GM12878 (cell line): ENCODE results near the gene HEATR1. TPM values are rescaled to one million over a fixed set of nuclear protein-coding genes. Genes with fewer than 3 reads are reported as not detected.

ENCODE experiments used
- ATAC-seq: fragments of 200-7000 bp; cut with Tn5 transposase; 3 replicates; pipeline ENCODE4 v1.9.1; 2020; ENCODE audit warnings: mild to moderate bottlenecking, moderate library complexity
- BruUV-seq: library from RNA; stranded (reverse); fragments of 400-500 nt; replicated peaks from 2 replicates; lab custom pipeline; 2021; lab: Mats Ljungman, UMichigan
- CTCF ChIA-PET: fragments of 300-600 bp; sonication (Branson Sonifier 250); formaldehyde crosslinking; extraction: SDS; loops from one replicate; lab custom pipeline; 2021; ENCODE audit warnings: inconsistent platforms; lab: Yijun Ruan, JAX
- POLR2A ChIA-PET: fragments of 350-600 bp; formaldehyde crosslinking; extraction: SDS; loops from one replicate; lab custom pipeline; 2021; ENCODE audit warnings: inconsistent platforms; lab: Charles Lee
- RAD21 ChIA-PET: fragments of 300-600 bp; sonication (Branson Sonifier 250); formaldehyde crosslinking; loops from one replicate; lab custom pipeline; 2023; ENCODE audit warnings: antibody characterized with exemption; ENCODE audit not compliant: unreplicated experiment; lab: Charles Lee
- SMC1A ChIA-PET: fragments of 300-600 bp; sonication (Branson Sonifier 250); formaldehyde crosslinking; loops from one replicate; lab custom pipeline; 2023; ENCODE audit not compliant: unreplicated experiment, uncharacterized antibody; lab: Charles Lee
- DNase-seq: peaks from one replicate; pipeline ENCODE4 v3.0.0-alpha.2; 2011; ENCODE audit warnings: low read depth, low spot score
- FAIRE-seq: peaks from 3 replicates; lab custom pipeline; 2011; peaks lifted over from hg19 to GRCh38; lab: Jason Lieb, UNC
- H2AFZ ChIP-seq: 2 replicates; pipeline ENCODE4 v1.6.0; 2011; ENCODE audit warnings: low read depth, low read length, control low read depth; ENCODE audit not compliant: control insufficient read depth
- H3K27ac ChIP-seq: 2 replicates; pipeline ENCODE4 v1.5.1; 2011; ENCODE audit warnings: control low read depth; ENCODE audit not compliant: control insufficient read depth, insufficient read depth
- H3K27me3 ChIP-seq, 2 experiments: replicated peaks in 1 of 2; 2 replicates each; pipeline versions ENCODE4 v1.6.0 to v1.6.1; 2011; ENCODE audit warnings: low read length in 1 of 2; ENCODE audit not compliant: control insufficient read depth in 2 of 2, insufficient read depth in 2 of 2
- H3K36me3 ChIP-seq, 2 experiments: 2 replicates each; pipeline ENCODE4 v1.5.1; 2011; ENCODE audit warnings: low read length in 1 of 2; ENCODE audit not compliant: control insufficient read depth in 2 of 2, insufficient read depth in 2 of 2
- H3K4me1 ChIP-seq: 2 replicates; pipeline ENCODE4 v1.6.1; 2011; ENCODE audit warnings: mild to moderate bottlenecking, low read length, moderate library complexity, mixed read lengths; ENCODE audit not compliant: control insufficient read depth, insufficient read depth
- H3K4me2 ChIP-seq: 2 replicates; pipeline ENCODE4 v1.6.0; 2011; ENCODE audit warnings: control low read depth; ENCODE audit not compliant: control insufficient read depth, insufficient read depth
- H3K4me3 ChIP-seq: fragments of 200-600 bp; sonication (generic); 2 replicates; pipeline ENCODE4 v1.5.1; 2016
- H3K79me2 ChIP-seq: 2 replicates; pipeline ENCODE4 v1.6.0; 2011; ENCODE audit warnings: low read length; ENCODE audit not compliant: control insufficient read depth, insufficient read depth
- H3K9ac ChIP-seq: 2 replicates; pipeline ENCODE4 v1.8.0; 2011; ENCODE audit warnings: low read length, control low read depth, mixed read lengths; ENCODE audit not compliant: control insufficient read depth, insufficient read depth
- H3K9me3 ChIP-seq: replicated peaks from 3 replicates; pipeline ENCODE4 v1.5.1; 2011; ENCODE audit warnings: mild to moderate bottlenecking, low read length; ENCODE audit not compliant: control insufficient read depth, insufficient read depth
- H4K20me1 ChIP-seq: 2 replicates; pipeline ENCODE4 v1.6.0; 2011; ENCODE audit not compliant: control insufficient read depth, insufficient read depth
- BACH1 ChIP-seq: fragments of 450-650 bp; IDR thresholded peaks from 2 replicates; pipeline ENCODE4 v1.6.1; 2017; ENCODE audit warnings: mild to moderate bottlenecking, borderline replicate concordance
- BMI1 ChIP-seq: fragments of 450-650 bp; IDR thresholded peaks from 2 replicates; pipeline ENCODE4 v1.6.1; 2016; ENCODE audit warnings: mild to moderate bottlenecking, moderate library complexity, borderline replicate concordance
- BRCA1 ChIP-seq: IDR thresholded peaks from 2 replicates; pipeline ENCODE4 v1.6.1; 2011; ENCODE audit warnings: low read depth, low read length, improper control_type of control experiment
- CBFB ChIP-seq: IDR thresholded peaks from 2 replicates; pipeline ENCODE4 v1.6.1; 2016; ENCODE audit warnings: antibody characterized with exemption, low read depth
- CHD4 ChIP-seq: fragments of 200-600 bp; sonication (generic); IDR thresholded peaks from 2 replicates; pipeline ENCODE4 v1.6.1; 2016; ENCODE audit warnings: mild to moderate bottlenecking
- IRF4 ChIP-seq: IDR thresholded peaks from 2 replicates; pipeline ENCODE4 v1.6.1; 2011; ENCODE audit warnings: low read depth, low read length
- MXI1 ChIP-seq: fragments of 150-350 bp; IDR thresholded peaks from 2 replicates; pipeline ENCODE4 v1.6.1; 2011; ENCODE audit warnings: low read depth, mild to moderate bottlenecking, inconsistent platforms, low read length, improper control_type of control experiment
- NFIC ChIP-seq: IDR thresholded peaks from 2 replicates; pipeline ENCODE4 v1.6.1; 2012; ENCODE audit warnings: low read depth, mild to moderate bottlenecking, inconsistent platforms, low read length, moderate library complexity
- NFYA ChIP-seq: IDR thresholded peaks from 2 replicates; pipeline ENCODE4 v1.6.1; 2011; ENCODE audit warnings: low read depth, mild to moderate bottlenecking, low read length, improper control_type of control experiment, borderline replicate concordance
- POLR2A ChIP-seq: IDR thresholded peaks from 2 replicates; pipeline ENCODE4 v1.6.1; 2011; ENCODE audit warnings: low read depth, mild to moderate bottlenecking, low read length
- POLR2AphosphoS2 ChIP-seq: IDR thresholded peaks from 2 replicates; pipeline ENCODE4 v1.6.1; 2011; ENCODE audit warnings: low read depth, mild to moderate bottlenecking, low read length, improper control_type of control experiment, moderate library complexity
- RFX5 ChIP-seq: IDR thresholded peaks from 2 replicates; pipeline ENCODE4 v1.6.1; 2011; ENCODE audit warnings: low read depth, low read length, improper control_type of control experiment
- TARDBP ChIP-seq: IDR thresholded peaks from 2 replicates; pipeline ENCODE4 v1.6.1; 2016; ENCODE audit warnings: borderline replicate concordance
- TCF3 ChIP-seq: IDR thresholded peaks from 2 replicates; pipeline ENCODE4 v1.6.1; 2012; ENCODE audit warnings: low read depth, mild to moderate bottlenecking, low read length, borderline replicate concordance; ENCODE audit not compliant: insufficient read depth
- WGBS: methylation state at CpG from one replicate; pipeline ENCODE4 v1.1.6; 2016; ENCODE audit warnings: low lambda C conversion rate; ENCODE audit not compliant: insufficient replicate concordance, insufficient coverage; ENCODE audit errors: missing lambda C conversion rate; 5-methylcytosine and 5-hydroxymethylcytosine counted together
- in situ Hi-C: fragments of 300-500 bp; cut with MboI; formaldehyde crosslinking; loops from 9 replicates; pipeline ENCODE4 v1.14.3; 2018; ENCODE audit warnings: mixed read lengths
- intact Hi-C: fragments of 100-400 bp; cut with micrococcal nuclease; formaldehyde crosslinking; loops from one replicate; pipeline ENCODE4 v1.14.2; 2022; ENCODE audit not compliant: unreplicated experiment
- polyA plus RNA-seq, 11 experiments: library from polyadenylated mRNA; depleted of rRNA in 4 of 11; unstranded in 6 of 11; stranded (reverse) in 5 of 11; fragments of >200 nt; fragmentation: Nextera tagmentation in 4 of 11; fragmentation: Illumina TruSeq in 1 of 11; extraction: Ambion mirVana in 4 of 11; extraction: Trizol in 1 of 11; gene quantifications; 1 replicate in 1 of 11; 2 replicates in 10 of 11; pipeline versions ENCODE4 v1.2.1 to v1.2.3, GENCODE V29; 2011 to 2016; ENCODE audit warnings: inconsistent platforms in 2 of 11, missing spikeins in 2 of 11, low read depth in 1 of 11
- total RNA-seq, 4 experiments: library from RNA; depleted of rRNA in 3 of 4; stranded (reverse); fragments of >200 nt in 3 of 4; fragmentation: Illumina TruSeq in 1 of 4; extraction: Trizol in 1 of 4; gene quantifications; 2 replicates each; pipeline versions ENCODE4 v1.2.1 to v1.2.3, GENCODE V29; 2013 to 2021
- TF ChIP-seq, protein P1 (sequence below): fragments of 450-650 bp; IDR thresholded peaks from 2 replicates; pipeline ENCODE4 v1.6.1; 2018; ENCODE audit warnings: borderline replicate concordance, mild to moderate bottlenecking; ENCODE audit not compliant: partially characterized antibody
- TF ChIP-seq, protein P2 (sequence below): fragments of 450-650 bp; IDR thresholded peaks from 2 replicates; pipeline ENCODE4 v1.6.1; 2014; ENCODE audit warnings: mild to moderate bottlenecking
- TF ChIP-seq, protein P3 (sequence below): fragments of 150-350 bp; IDR thresholded peaks from 2 replicates; pipeline ENCODE4 v1.6.1; 2016; ENCODE audit warnings: low read depth, low read length

HEATR1 gene
- total and polyA plus RNA-seq, 10 of the 15 experiments (the other 5 are each of a cell fraction or from before 2014, with no cell fraction given): 8.6 to 72.3 (median 41.9) TPM

DNA sequence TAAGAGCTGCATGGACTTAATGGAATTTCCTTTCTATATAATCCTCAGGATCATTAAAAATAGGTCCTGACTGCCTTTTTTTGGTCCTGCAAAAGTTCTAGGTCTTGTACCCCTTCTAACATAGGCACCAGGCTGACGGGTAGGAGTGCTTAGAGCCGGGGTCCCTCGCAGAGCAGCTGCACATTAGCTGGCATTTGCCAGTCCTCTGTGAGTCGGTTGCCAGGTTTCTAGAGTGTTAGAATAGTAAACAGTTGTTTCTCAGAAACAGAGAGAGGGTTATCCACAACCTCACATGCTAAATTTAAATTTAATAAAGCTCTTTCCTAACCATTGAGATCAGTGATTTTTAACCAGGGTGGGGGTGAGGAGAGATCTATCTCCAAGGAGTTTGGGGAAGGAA, 35.4 kb upstream of the HEATR1 start (continued):
- TF ChIP-seq NFIC: no peak
- TF ChIP-seq, protein P1, sequence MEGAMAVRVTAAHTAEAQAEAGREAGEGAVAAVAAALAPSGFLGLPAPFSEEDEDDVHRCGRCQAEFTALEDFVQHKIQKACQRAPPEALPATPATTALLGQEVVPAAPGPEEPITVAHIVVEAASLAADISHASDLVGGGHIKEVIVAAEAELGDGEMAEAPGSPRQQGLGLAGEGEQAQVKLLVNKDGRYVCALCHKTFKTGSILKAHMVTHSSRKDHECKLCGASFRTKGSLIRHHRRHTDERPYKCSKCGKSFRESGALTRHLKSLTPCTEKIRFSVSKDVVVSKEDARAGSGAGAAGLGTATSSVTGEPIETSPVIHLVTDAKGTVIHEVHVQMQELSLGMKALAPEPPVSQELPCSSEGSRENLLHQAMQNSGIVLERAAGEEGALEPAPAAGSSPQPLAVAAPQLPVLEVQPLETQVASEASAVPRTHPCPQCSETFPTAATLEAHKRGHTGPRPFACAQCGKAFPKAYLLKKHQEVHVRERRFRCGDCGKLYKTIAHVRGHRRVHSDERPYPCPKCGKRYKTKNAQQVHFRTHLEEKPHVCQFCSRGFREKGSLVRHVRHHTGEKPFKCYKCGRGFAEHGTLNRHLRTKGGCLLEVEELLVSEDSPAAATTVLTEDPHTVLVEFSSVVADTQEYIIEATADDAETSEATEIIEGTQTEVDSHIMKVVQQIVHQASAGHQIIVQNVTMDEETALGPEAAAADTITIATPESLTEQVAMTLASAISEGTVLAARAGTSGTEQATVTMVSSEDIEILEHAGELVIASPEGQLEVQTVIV: no peak
- no peak for TF ChIP-seq CHD4
- no peak for TF ChIP-seq POLR2A
- no peak for TF ChIP-seq POLR2AphosphoS2
- TF ChIP-seq, protein P2, sequence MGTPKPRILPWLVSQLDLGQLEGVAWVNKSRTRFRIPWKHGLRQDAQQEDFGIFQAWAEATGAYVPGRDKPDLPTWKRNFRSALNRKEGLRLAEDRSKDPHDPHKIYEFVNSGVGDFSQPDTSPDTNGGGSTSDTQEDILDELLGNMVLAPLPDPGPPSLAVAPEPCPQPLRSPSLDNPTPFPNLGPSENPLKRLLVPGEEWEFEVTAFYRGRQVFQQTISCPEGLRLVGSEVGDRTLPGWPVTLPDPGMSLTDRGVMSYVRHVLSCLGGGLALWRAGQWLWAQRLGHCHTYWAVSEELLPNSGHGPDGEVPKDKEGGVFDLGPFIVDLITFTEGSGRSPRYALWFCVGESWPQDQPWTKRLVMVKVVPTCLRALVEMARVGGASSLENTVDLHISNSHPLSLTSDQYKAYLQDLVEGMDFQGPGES: no peak

DNA sequence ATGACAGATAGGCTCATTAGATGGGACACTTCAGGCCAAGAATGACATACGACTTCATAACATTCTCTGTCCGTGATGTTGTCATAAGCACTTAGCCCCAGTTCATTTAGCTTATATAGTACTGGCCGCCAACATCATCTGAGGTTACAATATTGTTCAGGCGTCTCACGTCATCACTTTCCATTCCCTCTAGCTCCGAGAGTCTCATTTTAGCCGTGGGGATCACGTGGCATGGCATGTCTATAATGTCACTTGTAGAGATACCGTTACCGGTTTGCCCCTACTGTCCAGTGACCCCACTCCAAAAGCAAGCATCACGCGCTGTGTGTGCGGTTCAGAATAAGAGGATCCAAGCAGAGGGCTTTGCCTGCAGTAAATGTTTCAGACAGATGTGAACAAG, 34.6 kb upstream of the HEATR1 start:
- ChIA-PET RAD21 (no interaction called here), CTCF (no interaction called here)
- no TSS peak for BruUV-seq
- TF ChIP-seq NFYA: no peak
- TF ChIP-seq MXI1: no peak
- no peak for TF ChIP-seq RFX5
- no peak for TF ChIP-seq IRF4
- no peak for TF ChIP-seq TCF3
- no peak for TF ChIP-seq BMI1
- no peak for TF ChIP-seq TARDBP
- TF ChIP-seq, protein P3, sequence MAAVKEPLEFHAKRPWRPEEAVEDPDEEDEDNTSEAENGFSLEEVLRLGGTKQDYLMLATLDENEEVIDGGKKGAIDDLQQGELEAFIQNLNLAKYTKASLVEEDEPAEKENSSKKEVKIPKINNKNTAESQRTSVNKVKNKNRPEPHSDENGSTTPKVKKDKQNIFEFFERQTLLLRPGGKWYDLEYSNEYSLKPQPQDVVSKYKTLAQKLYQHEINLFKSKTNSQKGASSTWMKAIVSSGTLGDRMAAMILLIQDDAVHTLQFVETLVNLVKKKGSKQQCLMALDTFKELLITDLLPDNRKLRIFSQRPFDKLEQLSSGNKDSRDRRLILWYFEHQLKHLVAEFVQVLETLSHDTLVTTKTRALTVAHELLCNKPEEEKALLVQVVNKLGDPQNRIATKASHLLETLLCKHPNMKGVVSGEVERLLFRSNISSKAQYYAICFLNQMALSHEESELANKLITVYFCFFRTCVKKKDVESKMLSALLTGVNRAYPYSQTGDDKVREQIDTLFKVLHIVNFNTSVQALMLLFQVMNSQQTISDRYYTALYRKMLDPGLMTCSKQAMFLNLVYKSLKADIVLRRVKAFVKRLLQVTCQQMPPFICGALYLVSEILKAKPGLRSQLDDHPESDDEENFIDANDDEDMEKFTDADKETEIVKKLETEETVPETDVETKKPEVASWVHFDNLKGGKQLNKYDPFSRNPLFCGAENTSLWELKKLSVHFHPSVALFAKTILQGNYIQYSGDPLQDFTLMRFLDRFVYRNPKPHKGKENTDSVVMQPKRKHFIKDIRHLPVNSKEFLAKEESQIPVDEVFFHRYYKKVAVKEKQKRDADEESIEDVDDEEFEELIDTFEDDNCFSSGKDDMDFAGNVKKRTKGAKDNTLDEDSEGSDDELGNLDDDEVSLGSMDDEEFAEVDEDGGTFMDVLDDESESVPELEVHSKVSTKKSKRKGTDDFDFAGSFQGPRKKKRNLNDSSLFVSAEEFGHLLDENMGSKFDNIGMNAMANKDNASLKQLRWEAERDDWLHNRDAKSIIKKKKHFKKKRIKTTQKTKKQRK: no peak
- TF ChIP-seq CBFB: no peak
- no peak for TF ChIP-seq BRCA1
- no peak for TF ChIP-seq BACH1

More for the DNA sequence above, 34.6 kb upstream of the HEATR1 start:
- H3K79me2 ChIP-seq: no peaks in the 10 kb centered on the region
- ATAC-seq (no peak), FAIRE-seq (no peak), DNase-seq (no peak)
- in situ Hi-C loops: no loop called here
- H3K9me3 ChIP-seq: no peaks in the 10 kb centered on the region
- ChIA-PET SMC1A (interaction anchor here (1.2 kb wide), 1 partner anchor 13 kb away, joined by 7 read pairs; no protein-coding TSS in a partner anchor), POLR2A (no interaction called here)
- no peak overlapping the region for H3K4me2 ChIP-seq
- no peaks in the 10 kb centered on the region for H3K36me3 ChIP-seq
- 53% methylated on average over 13 of the region's 13 CpGs for WGBS
- intact Hi-C loops: no loop called here
- H4K20me1 ChIP-seq: no peaks in the 10 kb centered on the region
- H3K27me3 ChIP-seq: 0 out of 4 replicates have a peak, but pooled peaks cover 0 to 1% of the 10 kb centered on the region in 2 experiments
- H3K4me1 ChIP-seq: no peaks in the 10 kb centered on the region
- H2AFZ ChIP-seq: no peak overlapping the region
- no peak overlapping the region for H3K4me3 ChIP-seq
- H3K27ac ChIP-seq: no peak overlapping the region
- H3K9ac ChIP-seq: no peak overlapping the region
